PC-9 (cell line): Measurements from ENCODE around the gene OSBPL6.

Source experiments
- EZH2 ChIP-seq: fragments of 200-600 bp; sonication (generic); IDR thresholded peaks from 2 replicates; pipeline ENCODE4 v1.8.0; 2017; ENCODE audit warnings: antibody characterized with exemption, low read depth
- TF ChIP-seq, protein P1 (sequence below): fragments of 200-600 bp; sonication (generic); conservative IDR thresholded peaks from 2 replicates; pipeline ENCODE4 v1.6.1; 2017; ENCODE audit warnings: mixed run types, antibody characterized with exemption, mild to moderate bottlenecking, moderate library complexity

- TF ChIP-seq, protein P1, sequence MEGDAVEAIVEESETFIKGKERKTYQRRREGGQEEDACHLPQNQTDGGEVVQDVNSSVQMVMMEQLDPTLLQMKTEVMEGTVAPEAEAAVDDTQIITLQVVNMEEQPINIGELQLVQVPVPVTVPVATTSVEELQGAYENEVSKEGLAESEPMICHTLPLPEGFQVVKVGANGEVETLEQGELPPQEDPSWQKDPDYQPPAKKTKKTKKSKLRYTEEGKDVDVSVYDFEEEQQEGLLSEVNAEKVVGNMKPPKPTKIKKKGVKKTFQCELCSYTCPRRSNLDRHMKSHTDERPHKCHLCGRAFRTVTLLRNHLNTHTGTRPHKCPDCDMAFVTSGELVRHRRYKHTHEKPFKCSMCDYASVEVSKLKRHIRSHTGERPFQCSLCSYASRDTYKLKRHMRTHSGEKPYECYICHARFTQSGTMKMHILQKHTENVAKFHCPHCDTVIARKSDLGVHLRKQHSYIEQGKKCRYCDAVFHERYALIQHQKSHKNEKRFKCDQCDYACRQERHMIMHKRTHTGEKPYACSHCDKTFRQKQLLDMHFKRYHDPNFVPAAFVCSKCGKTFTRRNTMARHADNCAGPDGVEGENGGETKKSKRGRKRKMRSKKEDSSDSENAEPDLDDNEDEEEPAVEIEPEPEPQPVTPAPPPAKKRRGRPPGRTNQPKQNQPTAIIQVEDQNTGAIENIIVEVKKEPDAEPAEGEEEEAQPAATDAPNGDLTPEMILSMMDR, result no peak
- no peak for TF ChIP-seq EZH2
Observed at GRCh38 chr2:178409261-178409660, 214.9 kb downstream of the OSBPL6 start.
